Stimulated activated CD8-positive, alpha-beta memory T cell treated with anti-CD3 and anti-CD28 coated beads, Interleukin-4, amount 100 ng/mL, for 1 hour (primary cell): ENCODE data around the gene ZFP36L1.

Experiments used
- DNase-seq, 2 donors: peaks; one replicate each; pipeline ENCODE4 v3.0.0-alpha.2; 2020; ENCODE audit warnings: low read depth in 2 of 2, low spot score in 1 of 2

ZFP36L1 gene

GRCh38 chr14:68741839-68742470 lies 50.9 kb downstream of the ZFP36L1 start:
- no peak for DNase-seq

GRCh38 chr14:68741477-68741791 lies 51.4 kb downstream of the ZFP36L1 start:
- DNase-seq = no peak

- no peak for DNase-seq
These were observed 51.9 kb downstream of the ZFP36L1 start for GRCh38 chr14:68740788-68741476.

GRCh38 chr14:68739701-68740100 lies 53.2 kb downstream of the ZFP36L1 start:
- DNase-seq = no peak

DNA sequence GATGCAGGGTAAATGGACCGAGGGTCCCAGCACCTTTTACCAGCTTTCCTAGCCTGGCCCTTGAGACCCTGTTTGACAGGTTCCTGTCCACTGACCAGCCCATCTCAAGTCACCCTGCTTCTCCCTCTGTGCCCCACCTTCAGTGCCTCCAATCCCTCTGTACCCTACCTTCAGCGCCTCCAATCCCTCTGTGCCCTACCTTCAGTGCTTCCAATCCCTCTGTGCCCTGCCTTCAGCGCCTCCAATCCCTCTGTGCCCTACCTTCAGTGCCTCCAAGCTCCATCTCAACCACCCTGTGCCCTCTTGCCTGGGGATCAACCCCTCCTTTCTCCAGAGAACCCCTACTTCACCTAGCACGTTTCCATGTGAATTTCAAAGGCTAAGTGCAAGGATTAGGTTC lies 54.3 kb downstream of the ZFP36L1 start:
- DNase-seq = no peak
